ENCODE data around the gene RPL13A.

RPL13A gene

DNA sequence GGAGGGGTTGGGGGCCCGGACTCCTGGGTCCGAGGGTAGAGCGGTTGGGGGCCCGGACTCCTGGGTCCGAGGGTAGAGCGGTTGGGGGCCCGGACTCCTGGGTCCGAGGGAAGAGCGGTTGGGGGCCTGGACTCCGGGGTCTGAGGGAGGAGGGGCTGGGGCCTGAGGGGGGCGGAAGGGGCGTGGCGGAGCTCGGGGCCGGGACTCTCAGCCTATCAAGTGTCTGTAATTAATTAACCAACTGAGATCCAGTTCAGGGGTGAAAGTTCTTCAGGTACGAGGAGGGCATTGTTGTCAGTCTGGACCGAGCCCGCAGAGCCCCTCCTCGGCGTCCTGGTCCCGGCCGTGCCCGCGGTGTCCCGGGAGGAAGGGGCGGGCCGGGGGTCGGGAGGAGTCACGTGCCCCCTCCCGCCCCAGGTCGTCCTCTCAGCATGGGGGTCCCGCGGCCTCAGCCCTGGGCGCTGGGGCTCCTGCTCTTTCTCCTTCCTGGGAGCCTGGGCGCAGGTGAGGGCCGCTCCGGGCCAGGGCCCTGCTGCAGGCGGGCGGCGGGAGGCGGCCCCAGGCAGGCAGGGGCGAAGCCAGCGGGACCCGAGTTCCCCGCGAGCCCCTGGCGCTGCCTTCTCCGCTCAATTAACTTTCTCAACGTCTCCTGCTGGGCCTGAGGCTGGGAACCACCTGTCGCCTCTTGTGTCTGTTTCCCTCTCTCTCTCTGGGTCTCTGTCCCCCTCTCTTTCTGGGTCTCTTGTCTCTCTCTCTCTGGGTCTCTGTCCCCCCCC, 25.8 kb downstream of the RPL13A start:
- DNase-seq: peak; percentile 48 to 75

DNA sequence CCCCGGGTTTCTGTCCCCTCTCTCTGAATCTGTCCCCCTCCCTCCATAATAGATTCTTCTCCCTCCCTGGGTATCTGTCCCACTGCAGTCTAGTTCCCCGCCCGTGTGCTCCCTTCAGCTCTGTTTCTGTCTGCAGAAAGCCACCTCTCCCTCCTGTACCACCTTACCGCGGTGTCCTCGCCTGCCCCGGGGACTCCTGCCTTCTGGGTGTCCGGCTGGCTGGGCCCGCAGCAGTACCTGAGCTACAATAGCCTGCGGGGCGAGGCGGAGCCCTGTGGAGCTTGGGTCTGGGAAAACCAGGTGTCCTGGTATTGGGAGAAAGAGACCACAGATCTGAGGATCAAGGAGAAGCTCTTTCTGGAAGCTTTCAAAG, 26.3 kb downstream of the RPL13A start:
- no peak for DNase-seq

DNA sequence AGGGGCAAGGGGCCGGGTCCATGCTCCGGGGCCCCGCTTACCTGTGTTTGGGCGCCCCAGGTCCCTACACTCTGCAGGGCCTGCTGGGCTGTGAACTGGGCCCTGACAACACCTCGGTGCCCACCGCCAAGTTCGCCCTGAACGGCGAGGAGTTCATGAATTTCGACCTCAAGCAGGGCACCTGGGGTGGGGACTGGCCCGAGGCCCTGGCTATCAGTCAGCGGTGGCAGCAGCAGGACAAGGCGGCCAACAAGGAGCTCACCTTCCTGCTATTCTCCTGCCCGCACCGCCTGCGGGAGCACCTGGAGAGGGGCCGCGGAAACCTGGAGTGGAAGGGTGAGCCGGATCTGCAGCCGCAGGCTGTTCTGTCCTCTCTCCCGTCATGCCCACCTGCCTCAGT, 26.7 kb downstream of the RPL13A start:
- no peak for DNase-seq

DNA sequence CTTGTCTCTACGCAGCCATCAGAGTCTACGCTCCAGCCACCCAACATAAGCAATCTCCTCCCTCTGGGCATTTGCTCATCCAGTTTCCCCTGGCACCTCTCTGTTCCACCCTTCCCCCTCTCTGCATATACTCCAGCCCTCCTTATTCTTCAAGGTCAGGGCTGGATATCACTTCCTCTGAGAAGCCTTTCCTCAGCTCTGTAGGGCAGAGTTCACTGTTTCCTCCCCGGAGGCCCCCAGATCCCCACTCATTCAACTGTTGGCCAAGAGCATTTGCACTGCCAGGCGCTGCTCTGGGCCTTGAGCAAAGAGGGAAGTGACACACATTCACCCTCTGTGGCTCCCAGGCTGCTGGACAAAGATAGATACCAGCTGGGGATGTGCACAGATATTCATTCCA, 28.4 kb downstream of the RPL13A start:
- no peak for DNase-seq

DNA sequence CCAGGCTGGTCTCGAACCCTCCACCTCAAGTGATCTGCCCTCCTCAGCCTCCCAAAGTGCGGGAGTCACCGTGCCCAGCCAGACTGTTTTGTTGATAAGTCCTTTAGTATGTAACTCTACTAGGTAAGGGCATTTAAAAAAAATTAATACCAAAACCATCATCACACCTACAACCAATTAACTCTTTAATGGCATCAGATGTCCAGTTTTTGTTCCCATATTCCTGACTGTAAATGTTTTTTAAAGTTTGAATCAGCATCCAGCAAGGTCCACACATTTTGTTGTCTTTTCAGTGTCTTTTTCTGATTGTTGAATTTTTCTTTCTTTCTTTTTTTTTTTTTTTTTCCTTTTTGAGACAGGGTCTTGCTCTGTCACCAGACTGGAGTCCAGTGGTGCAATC, 30.6 kb downstream of the RPL13A start:
- DNase-seq: no peak

DNA sequence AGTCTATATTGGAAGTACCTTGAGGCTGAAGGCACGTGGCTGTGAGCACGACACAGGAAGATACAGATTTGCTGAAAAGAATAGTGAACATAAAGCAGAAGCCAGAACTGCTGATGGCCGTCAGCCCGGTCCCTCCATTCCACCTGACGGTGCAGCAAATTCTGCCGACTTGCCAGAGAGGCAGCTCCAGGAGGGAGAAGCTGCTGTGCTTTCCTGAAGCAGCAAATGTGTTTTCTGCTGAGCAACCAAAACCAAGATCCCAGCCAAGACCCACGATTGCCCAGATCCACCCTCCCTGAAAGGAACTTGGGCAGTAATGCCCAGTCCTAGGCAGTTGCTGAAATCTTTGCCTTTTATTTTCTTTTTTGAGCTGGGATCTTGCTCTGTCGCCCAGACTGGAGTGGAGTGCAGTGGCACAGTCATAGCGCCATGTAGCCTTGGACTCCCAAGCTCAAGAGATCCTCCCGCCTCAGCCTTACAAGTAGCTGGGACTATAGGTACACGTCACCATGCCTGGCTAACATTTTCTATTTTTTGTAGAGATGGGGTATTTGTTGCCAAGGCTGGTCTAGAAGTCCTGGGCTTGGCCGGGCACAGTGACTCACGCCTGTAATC, 33.4 kb downstream of the RPL13A start:
- DNase-seq: no peak

DNA sequence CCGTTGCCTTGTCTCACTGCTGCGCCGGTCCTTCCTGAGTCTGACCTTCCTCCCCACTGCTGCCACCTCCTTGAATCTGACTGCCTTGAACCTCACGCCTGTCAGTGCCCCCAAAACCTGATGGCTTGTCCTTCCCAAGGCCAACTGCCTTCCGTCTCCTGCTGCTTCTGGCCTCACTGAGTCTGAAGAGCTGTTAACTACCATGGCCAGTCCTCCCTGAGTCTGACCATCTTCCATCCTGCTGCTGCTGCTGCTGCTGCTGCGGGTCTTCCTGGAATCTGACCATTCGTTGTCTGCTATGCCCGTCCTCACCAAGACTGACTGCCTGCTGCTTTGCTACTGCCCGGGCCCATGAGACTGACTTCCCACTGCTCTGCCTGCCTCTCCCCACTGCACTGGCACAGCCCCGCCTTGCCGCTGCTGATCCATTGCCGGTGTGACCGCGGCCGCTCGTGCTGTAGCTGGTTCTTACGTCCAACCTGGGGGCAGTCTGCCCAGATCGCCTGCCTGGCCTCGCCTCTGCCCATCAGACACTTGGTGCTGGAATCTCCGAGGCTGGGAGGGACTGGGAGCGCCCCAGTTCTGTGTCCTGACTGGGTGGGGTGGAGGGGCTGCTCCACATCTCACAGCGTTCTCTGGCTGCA, 37.5 kb downstream of the RPL13A start:
- DNase-seq: no peak

DNA sequence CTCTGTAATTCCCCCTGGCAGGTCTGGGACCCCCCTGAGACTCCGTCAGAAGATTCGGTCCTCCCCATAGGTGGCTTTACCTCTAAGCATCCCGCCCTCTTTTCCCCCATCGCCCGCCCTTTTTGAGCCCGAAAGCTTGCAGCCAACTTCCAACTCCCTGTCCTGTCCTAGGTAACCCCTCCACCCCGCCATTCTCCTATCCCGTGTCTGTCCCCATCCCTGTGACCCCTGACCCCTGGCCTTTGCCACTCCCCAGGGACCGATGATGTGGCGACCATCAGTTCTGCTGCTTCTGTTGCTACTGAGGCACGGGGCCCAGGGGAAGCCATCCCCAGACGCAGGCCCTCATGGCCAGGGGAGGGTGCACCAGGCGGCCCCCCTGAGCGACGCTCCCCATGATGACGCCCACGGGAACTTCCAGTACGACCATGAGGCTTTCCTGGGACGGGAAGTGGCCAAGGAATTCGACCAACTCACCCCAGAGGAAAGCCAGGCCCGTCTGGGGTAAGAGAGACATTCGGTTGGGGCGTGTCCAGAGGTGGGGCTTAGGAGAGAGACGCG, 40.9 kb downstream of the RPL13A start:
- DNase-seq: no peak

DNA sequence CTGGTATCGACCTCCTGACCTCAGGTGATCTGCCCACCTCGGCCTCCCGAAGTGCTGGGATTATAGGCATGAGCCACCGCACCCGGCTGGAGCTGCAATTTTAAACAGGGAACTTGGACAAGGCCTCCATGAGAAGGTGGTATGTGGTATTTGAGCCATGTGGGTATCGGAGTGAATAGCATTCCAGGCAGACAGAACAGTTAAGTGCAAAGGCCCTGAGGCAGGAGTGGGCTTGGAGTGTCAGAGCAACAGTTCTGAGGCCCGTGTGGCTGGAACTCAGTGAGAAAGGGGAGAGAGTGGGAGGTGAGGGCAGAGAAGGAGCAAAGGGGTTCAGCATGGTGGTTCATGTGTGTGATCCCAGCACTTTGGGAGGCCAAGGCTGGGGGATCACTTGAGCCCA, 43.3 kb downstream of the RPL13A start:
- no peak for DNase-seq

DNA sequence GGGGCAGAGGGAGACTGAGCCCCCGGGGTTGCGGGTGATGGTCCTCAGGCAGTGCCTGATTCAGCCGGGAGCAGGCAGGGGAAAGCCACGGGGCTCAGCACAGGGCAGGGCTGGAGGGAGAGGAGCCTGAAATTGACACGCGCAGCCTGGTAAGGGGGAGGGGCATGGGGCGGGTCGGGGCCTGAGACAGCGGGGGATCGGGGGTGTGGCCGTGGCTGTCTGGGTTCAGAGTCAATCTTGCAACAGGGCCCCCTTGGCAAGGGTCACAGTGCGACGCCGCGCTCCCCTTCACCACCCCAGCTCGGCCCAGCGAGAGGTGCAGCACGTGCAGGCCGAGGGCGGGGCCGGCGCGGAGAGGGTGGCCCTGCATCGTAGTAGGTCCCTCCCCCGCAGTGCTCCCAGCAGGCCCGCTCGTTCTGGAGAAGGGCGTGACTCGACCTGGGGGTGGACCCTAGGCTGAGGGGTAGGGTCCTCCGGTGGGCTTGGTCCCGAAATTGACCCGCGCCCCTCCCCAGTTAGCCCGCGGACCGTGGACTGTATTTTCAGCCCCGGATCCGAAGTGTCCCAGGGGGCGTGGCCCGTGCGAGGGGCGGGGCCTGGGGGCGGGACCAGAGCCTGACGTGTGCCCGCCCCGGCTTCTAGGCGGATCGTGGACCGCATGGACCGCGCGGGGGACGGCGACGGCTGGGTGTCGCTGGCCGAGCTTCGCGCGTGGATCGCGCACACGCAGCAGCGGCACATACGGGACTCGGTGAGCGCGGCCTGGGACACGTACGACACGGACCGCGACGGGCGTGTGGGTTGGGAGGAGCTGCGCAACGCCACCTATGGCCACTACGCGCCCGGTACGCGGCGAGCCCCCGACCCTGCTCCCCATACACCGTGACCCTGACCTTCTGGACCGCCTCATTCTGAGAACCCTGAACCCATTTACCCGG, 46.4 kb downstream of the RPL13A start:
- DNase-seq: peak; percentile 69 to 81

DNA sequence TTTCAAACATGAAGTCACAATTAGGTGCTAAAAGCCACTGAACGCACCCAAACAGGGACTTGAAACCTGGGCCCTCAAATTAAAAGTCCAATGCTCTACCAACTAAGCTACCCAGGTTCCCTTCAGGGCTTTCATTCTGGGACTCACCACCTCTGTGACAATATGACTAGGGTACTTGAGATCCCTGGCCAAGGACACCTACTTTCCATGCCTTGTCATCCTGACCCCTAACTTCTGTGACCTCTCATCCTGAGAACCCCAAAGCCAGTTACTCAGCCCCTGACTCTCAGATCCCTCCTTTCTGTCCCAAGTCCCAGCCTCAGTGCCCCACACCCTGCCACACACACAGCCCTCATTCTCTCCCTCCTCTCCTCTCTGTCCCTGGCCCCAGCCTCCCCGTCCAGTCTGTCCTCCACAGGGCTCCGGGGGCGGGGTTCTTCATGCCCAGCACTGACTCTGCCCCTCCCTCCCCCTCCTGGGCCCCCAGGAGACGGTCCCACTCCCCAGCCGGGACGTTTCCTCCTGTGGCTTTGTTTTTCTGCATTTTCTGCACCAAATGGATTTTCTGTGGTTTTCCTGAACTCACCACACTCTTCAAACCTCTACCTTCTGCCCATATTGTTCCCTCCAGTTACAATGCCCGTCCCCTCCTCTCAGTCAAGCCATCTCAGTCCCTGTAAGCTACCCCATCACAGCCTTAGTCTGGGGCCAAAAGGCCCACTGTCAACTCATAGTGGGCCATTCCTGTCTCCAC, 47.4 kb downstream of the RPL13A start:
- no peak for DNase-seq

DNA sequence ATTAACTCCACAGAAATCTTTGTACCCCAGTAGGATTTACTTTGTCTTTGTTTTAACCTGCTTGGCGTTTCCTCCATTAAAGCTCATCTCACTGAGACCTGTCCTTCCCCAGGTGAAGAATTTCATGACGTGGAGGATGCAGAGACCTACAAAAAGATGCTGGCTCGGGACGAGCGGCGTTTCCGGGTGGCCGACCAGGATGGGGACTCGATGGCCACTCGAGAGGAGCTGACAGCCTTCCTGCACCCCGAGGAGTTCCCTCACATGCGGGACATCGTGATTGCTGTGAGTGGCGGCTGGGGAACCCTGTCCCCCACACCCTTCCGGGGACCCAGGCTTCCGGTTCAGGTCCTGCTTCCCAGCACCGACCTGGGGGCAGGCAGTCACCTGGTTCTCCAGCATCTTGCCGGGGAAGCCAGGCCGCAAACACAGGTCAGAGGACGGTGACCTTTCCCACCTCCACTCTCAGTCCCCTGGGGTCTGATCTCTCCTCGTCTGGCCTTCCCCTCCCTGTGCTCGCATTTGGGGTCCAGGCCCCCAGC, 49.6 kb downstream of the RPL13A start:
- no peak for DNase-seq

DNA sequence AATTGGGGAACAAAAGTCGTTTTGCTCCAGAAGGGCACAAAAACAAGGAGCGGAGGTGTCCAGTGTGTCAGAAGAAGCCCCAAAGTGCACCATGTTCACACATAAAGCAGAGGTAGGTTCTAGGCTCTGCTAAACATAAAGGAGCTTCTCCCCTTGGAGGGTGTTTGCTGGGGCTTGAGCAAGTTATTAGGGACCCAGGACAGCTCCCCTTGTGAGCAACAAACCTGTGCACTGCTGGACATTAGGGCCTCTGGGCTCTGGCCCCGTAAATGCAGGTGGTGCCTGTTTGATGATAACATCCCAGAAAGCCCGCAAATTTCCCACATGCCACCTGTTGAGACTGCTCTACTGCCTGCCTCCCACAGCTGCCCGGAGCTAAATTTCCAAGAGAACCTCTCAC, 51.2 kb downstream of the RPL13A start:
- no peak for DNase-seq

DNA sequence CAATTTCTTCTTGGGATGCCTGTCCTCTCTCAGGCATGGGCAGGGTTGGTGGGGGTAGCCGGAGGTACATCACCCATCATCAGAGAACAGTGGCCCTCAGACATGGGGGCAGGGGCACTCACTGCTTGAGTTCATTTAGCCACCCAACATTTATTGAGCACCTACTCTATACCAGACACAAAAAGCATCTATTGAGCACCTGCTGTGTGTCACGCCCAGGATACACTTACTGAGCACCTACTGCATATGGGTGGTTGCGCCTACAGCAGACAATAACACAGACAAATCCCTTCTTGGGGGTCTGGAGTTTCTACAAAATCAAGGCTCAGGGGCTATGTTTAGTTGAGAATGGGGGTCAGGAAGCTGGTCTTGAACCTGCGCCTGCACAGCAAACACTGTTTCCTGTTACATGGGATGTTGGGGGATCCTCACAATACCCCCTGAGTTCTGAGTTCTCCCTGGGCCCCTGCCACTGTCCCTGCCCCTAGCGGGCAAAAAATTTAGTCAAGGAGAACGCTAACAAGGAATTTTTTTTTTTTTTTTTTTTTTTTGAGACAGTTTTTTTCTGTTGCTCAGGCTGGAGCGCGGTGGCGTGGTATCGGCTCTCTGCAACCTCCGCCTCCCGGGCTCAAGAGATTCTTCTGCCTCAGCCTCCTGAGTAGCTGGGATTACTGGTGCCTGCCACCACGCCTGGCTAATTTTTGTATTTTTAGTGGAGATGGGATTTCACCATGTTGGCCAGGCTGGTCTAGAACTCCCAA, 52.0 kb downstream of the RPL13A start:
- no peak for DNase-seq

All from NCI-H187 (cell line).